ENCODE data around the gene PRICKLE2. TPM values are rescaled to one million over a fixed set of nuclear protein-coding genes. Genes with fewer than 3 reads are reported as not detected.

Gene PRICKLE2, protein sequence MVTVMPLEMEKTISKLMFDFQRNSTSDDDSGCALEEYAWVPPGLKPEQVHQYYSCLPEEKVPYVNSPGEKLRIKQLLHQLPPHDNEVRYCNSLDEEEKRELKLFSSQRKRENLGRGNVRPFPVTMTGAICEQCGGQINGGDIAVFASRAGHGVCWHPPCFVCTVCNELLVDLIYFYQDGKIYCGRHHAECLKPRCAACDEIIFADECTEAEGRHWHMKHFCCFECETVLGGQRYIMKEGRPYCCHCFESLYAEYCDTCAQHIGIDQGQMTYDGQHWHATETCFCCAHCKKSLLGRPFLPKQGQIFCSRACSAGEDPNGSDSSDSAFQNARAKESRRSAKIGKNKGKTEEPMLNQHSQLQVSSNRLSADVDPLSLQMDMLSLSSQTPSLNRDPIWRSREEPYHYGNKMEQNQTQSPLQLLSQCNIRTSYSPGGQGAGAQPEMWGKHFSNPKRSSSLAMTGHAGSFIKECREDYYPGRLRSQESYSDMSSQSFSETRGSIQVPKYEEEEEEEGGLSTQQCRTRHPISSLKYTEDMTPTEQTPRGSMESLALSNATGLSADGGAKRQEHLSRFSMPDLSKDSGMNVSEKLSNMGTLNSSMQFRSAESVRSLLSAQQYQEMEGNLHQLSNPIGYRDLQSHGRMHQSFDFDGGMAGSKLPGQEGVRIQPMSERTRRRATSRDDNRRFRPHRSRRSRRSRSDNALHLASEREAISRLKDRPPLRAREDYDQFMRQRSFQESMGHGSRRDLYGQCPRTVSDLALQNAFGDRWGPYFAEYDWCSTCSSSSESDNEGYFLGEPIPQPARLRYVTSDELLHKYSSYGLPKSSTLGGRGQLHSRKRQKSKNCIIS
- total RNA-seq = not detected

DNA sequence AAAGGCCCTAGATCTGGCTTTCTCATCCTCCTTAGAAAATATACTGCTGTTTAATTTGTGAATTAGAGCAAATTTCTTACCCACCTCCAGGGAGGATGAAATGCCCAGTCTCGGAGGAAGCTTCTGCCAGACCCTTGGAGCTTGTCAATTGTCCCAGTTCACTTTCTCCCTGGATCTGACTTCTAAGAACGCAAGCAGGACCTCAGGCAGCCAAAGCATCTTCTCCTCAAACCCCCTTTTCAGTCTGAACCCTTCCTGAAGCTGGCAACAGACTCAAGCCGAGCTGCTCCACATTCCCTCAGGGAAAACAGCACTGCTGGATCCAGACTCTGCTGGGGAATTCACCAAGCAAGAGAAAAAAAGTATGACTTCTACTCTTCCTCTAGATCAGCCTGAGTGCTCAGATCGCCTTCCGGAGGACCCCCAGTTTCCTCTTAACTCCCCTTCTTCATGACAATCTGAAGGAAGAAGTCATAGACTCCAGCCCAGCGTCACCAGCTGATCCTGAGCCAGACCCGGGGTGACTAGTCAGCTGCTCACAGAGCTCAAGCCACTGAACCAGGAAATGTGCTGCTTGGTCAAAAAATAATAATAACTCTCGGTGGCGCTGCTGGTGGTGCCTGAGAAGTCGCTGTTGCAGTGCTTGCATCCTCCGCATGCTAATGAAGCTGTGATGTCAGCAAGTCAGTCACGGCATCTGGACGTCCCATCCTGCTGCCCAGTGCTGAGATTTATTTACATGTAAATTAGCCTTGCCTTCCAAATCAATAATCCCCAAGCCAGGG, at the start of gene PRICKLE2:
PRICKLE2 (minus strand) TSS at position 641 of the 785 bp plus-strand sequence. CDS start 26,539 bp downstream, outside the sequence.
- H3K4me1 Mint-ChIP-seq = no peaks in the 10 kb centered on the region
- CTCF ChIA-PET = no interaction called here
- no peak within 1 kb of the TSS for H3K4me3 Mint-ChIP-seq
- intact Hi-C loops (cut with DNase I, micrococcal nuclease) = no loop called here
- ATAC-seq (no peak), DNase-seq (peak; percentile 5)
- no peaks in the 10 kb centered on the region for H3K9me3 Mint-ChIP-seq (ENCODE audit: low read depth)
- POLR2A ChIA-PET = no interaction called here
- no peak within 1 kb of the TSS for H3K27ac Mint-ChIP-seq
- H3K27me3 Mint-ChIP-seq = peaks cover 25% of the 10 kb centered on the region
- no peaks in the 10 kb centered on the region for H3K36me3 Mint-ChIP-seq (ENCODE audit: low read depth)

DNA sequence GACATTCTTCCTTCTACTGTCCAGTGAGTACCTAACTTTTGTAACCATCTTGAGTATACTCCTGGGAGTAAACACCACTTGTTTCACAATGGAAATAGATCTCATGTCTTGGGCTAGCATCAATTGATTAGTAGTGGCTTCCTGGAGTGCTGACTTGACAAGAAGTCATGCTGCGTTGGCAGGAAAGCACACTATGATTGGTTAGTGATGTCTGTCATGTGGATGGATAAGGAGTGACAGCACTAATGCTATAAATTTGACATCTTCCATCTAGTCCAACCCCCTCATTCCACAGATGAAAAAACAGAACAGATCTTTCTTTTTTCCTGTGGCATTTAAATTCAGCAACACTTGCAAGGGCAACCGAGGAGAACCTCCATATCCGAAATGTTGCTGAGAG, 47.6 kb upstream of the PRICKLE2 start:
- H3K4me3 Mint-ChIP-seq = no peak overlapping the region
- intact Hi-C loops (cut with DNase I, micrococcal nuclease) = no loop called here
- no peaks in the 10 kb centered on the region for H3K4me1 Mint-ChIP-seq
- ATAC-seq = no peak
- H3K27ac Mint-ChIP-seq = no peak overlapping the region
- H3K27me3 Mint-ChIP-seq = peaks cover 13% of the 10 kb centered on the region
- ChIA-PET CTCF (no interaction called here), POLR2A (no interaction called here)
- no peak for DNase-seq
- H3K36me3 Mint-ChIP-seq (ENCODE audit: low read depth) = no peaks in the 10 kb centered on the region
- H3K9me3 Mint-ChIP-seq (ENCODE audit: low read depth) = no peaks in the 10 kb centered on the region

DNA sequence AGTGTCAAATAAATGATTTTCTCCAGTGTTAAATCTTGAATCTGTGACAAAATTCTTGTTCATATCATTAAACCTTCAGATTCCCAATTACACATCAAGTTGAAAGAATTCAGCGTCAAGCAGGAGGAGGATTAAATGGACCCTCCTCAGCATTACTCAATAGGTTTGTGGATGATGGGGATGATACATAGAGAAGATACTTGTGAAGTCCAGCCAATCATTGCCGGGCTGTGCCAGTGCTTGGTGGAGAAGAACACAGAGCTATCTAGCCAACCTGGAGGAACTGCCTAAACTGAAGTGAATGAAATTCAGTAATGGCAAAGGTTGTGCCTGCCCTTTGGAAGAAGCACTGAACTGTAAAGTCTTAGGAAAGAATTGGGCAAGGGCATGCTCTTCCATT, 47.0 kb upstream of the PRICKLE2 start:
- ChIA-PET POLR2A (no interaction called here), CTCF (no interaction called here)
- Mint-ChIP-seq H3K27ac (no peak overlapping the region), H3K27me3 (peaks cover 13% of the 10 kb centered on the region), H3K36me3 (ENCODE audit: low read depth) (no peaks in the 10 kb centered on the region), H3K4me3 (no peak overlapping the region), H3K9me3 (ENCODE audit: low read depth) (no peaks in the 10 kb centered on the region), H3K4me1 (no peaks in the 10 kb centered on the region)
- intact Hi-C loops (cut with DNase I, micrococcal nuclease) = no loop called here
- no peak for DNase-seq
- ATAC-seq = no peak

DNA sequence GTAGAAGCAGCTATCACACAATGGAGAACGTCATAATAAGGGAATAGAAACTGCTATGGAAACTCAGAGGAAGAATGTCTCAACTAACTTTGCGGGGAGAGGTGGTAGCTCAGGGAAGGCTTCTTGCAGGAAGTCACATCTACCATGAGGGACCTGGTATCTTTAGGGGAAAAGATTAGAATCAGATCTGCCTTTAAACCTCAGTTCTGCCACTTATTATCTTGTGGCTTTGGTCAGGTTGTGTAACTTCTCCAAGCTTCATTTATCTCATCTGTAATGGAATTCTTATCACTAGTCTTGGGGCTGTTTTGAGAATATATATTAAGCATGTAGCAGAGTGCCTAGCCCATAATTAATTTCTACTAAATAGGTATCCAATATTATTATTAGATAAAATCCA, 46.4 kb upstream of the PRICKLE2 start:
- H3K4me1 Mint-ChIP-seq = no peaks in the 10 kb centered on the region
- ChIA-PET CTCF (interaction anchor here (0.7 kb wide), 1 partner anchor 656 kb away, joined by 4 read pairs; no protein-coding TSS in a partner anchor), POLR2A (no interaction called here)
- H3K27me3 Mint-ChIP-seq = peaks cover 17% of the 10 kb centered on the region
- DNase-seq (no peak), ATAC-seq (no peak)
- H3K27ac Mint-ChIP-seq = no peak overlapping the region
- no peaks in the 10 kb centered on the region for H3K9me3 Mint-ChIP-seq (ENCODE audit: low read depth)
- intact Hi-C loops (cut with DNase I, micrococcal nuclease) = no loop called here
- H3K36me3 Mint-ChIP-seq (ENCODE audit: low read depth) = no peaks in the 10 kb centered on the region
- no peak overlapping the region for H3K4me3 Mint-ChIP-seq

DNA sequence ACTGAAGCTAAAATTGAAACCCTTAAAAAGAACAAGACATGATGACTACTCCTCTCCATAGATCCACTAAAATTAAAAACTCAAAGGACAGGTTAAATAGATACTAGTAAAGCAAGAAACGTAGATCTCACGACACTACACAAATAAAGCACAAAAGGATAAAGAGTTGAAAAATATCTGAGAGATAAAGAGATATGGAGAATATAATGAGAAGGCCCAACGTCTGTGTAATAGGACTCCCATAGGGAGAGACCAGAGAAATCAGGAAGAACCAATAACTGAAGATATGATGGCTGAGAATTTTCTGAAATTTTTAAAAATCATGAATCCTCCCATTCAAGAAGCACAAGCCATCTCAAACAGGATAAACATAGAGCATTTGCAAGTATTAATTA, 45.6 kb upstream of the PRICKLE2 start:
- Mint-ChIP-seq H3K27ac (no peak overlapping the region), H3K9me3 (ENCODE audit: low read depth) (no peaks in the 10 kb centered on the region), H3K36me3 (ENCODE audit: low read depth) (no peaks in the 10 kb centered on the region), H3K4me1 (no peaks in the 10 kb centered on the region), H3K4me3 (no peak overlapping the region), H3K27me3 (peaks cover 20% of the 10 kb centered on the region)
- no peak for ATAC-seq
- no peak for DNase-seq
- CTCF ChIA-PET = no interaction called here
- POLR2A ChIA-PET = no interaction called here
- intact Hi-C loops (cut with DNase I, micrococcal nuclease) = no loop called here

DNA sequence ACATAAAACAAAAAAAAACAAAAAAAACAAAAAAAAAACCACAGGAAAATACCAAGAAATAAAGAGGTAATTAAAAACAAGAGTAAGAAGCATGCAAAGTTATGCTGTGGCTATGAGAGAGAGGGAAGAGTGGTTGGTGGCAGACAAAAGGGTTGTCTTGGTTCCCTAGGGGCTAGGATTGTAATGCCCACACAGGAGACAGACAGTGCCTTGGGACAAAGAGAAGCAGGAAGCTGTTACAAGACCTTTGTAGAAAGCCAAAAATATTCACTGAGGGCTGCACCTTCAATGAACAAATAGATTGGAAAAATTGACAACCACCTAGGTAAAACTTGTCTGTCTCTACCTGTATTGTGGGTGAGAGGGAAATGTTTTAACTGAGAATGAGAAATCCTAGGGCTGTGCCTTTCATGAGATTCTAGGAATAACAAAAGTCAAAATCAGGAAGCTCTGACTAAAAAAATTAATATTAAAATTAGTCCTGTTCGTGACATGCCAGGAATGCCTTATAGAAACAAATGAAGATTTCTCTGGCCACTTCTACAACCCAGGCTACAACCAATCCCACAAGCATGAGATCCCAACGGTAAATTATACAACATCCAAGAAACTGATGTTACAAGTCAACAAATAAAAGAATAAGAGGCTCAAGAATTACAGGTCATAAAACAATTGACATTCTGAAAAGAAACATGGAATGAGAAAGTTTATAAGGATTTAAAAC, 45.0 kb upstream of the PRICKLE2 start:
- ATAC-seq (no peak), DNase-seq (no peak)
- no peaks in the 10 kb centered on the region for H3K9me3 Mint-ChIP-seq (ENCODE audit: low read depth)
- intact Hi-C loops (cut with DNase I, micrococcal nuclease) = no loop called here
- H3K36me3 Mint-ChIP-seq (ENCODE audit: low read depth) = no peaks in the 10 kb centered on the region
- H3K4me1 Mint-ChIP-seq = no peaks in the 10 kb centered on the region
- peaks cover 22% of the 10 kb centered on the region for H3K27me3 Mint-ChIP-seq
- H3K4me3 Mint-ChIP-seq = no peak overlapping the region
- no peak overlapping the region for H3K27ac Mint-ChIP-seq
- ChIA-PET POLR2A (no interaction called here), CTCF (no interaction called here)

DNA sequence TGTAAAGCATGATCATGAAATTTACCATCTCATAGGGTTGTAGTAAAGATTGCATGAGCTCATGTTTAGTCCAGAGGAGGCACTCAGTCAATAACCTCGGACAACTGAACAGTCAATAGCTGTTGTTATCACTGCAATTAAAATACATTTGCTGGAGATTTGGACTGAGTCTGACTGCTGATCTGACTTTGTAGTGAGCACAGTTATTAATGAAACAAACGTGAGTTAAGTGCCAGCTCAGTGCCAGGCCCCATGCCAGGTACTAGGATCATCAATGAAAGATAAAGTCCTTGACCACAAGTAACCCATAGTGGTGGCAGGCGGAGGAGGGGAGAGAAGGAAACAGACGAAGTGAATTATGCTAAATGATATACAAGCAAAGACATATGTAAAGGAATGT, 43.7 kb upstream of the PRICKLE2 start:
- DNase-seq = no peak
- ATAC-seq = no peak
- Mint-ChIP-seq H3K27me3 (peaks cover 29% of the 10 kb centered on the region), H3K4me3 (no peak overlapping the region), H3K27ac (no peak overlapping the region), H3K9me3 (ENCODE audit: low read depth) (no peaks in the 10 kb centered on the region), H3K4me1 (no peaks in the 10 kb centered on the region), H3K36me3 (ENCODE audit: low read depth) (no peaks in the 10 kb centered on the region)
- intact Hi-C loops (cut with DNase I, micrococcal nuclease) = no loop called here
- CTCF ChIA-PET = interaction anchor here (0.6 to 0.7 kb wide), 2 partner anchors 218 to 1326 kb away, joined by 3 read pairs; no protein-coding TSS in a partner anchor
- POLR2A ChIA-PET = no interaction called here

DNA sequence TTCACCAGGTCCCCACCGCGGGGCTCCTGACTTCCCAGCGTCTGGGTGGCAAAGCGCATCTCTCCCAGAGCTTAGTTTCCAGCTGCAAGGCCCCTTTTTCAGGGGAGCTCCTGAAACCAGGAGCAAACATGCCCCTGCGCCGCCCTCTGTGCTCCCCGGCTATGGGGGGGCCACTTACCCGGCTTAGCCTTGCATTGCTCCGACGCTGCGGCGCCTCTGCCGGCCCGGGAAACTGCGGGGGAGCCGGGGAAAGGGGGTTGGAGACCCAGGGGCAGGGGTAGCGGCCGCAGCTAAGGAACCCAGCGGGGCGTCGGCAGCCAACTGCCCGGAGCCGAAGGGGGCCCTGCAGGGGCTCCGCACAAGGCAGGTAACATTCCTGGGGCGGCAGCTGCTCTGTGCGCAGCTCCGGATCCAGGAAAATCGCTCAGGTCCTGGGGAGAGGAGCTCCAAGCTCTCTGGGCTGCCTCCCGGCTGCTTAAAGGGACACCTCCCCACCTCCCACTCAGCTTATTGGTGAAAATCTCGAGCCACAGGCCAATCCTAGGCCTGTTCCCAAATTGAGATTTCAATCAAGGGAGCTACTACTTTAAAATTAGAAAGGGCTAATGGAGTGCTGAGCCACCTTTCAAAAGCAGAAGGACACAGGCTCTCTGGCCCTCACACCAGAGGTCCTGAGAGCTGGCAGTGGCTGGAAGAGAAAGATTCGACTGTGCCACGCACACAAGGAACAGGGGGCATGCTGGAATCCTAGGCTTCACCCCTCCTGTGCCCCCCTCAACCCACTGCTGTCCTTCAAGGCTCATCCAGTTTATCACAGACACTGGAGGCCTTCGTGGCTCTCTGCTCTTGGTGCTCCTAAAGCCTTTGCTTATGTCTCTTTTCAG, 42.7 kb upstream of the PRICKLE2 start:
- intact Hi-C loops (cut with DNase I, micrococcal nuclease) = no loop called here
- Mint-ChIP-seq H3K27ac (no peak overlapping the region), H3K27me3 (peaks cover 29% of the 10 kb centered on the region), H3K4me1 (no peaks in the 10 kb centered on the region), H3K4me3 (no peak overlapping the region), H3K9me3 (ENCODE audit: low read depth) (no peaks in the 10 kb centered on the region), H3K36me3 (ENCODE audit: low read depth) (no peaks in the 10 kb centered on the region)
- no peak for ATAC-seq
- DNase-seq = no peak
- POLR2A ChIA-PET = interaction anchor here (0.6 kb wide), 1 partner anchor 1092 kb away, joined by 3 read pairs; no protein-coding TSS in a partner anchor
- CTCF ChIA-PET = interaction anchor here (0.6 to 0.7 kb wide), 2 partner anchors 219 to 1327 kb away, joined by 3 read pairs; no protein-coding TSS in a partner anchor

DNA sequence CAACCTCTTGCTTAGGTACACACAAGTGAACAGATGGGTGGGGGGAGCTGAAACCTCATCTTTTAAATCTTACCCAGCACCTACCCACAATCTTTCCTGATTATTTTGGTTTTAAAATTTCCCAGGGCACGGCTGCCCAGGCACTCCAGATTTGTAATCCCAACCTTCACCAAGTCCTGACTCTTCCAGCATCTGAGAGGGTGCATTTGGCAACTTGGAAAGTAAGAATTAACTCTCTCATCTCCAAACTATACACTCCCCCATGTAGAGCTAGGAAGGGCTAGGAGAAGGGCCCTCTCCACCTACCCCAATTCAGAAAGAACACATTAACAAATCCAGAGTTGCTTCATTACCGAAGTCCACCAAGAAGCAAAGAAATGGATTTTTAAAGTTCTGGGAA, 41.7 kb upstream of the PRICKLE2 start:
- POLR2A ChIA-PET = no interaction called here
- Mint-ChIP-seq H3K27ac (no peak overlapping the region), H3K4me1 (no peaks in the 10 kb centered on the region), H3K4me3 (no peak overlapping the region), H3K27me3 (peaks cover 33% of the 10 kb centered on the region), H3K36me3 (ENCODE audit: low read depth) (no peaks in the 10 kb centered on the region), H3K9me3 (ENCODE audit: low read depth) (no peaks in the 10 kb centered on the region)
- CTCF ChIA-PET = no interaction called here
- intact Hi-C loops (cut with DNase I, micrococcal nuclease) = no loop called here
- ATAC-seq (no peak), DNase-seq (no peak)

DNA sequence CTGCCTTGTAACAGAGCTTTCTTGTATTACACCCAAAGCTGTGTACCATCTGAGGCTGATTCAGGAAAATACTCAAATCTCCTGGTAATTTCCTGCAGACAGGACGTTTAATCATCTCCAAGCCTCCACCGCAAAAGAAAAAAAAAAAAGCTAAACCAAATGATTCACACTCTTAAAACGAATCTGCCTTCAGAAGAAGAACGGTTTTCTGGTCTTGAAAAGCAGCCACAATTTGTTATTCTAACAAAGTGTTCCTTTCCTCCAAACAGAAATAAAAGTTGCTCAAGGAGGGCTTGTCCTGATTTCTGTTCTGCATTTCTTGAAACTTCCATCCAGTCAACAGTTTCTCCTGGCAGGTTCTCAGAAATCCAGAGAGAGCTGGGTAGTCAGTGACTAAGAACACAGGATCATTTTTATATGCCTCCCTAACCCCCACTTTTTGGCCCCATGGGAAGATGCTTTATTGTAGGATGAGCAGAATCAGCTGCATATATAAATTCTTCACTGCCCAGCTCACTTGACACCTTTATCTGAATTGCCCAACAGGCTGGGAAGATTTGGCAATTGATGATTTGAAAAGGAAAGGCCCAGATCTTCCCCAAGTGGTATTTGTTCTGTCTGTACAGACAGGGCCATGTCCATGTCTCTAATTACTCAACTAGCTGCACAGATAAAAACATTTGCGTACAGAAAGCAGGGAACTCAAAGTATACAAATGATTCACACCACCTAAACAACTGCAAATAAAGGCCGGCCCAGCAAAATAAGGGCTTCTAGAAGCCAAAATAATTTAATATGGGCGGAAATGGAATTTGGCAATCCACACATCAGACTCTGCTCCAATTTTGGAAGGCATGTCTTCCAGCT, 41.0 kb upstream of the PRICKLE2 start:
- H3K4me1 Mint-ChIP-seq = no peaks in the 10 kb centered on the region
- POLR2A ChIA-PET = no interaction called here

More for the DNA sequence above, 41.0 kb upstream of the PRICKLE2 start:
- no peaks in the 10 kb centered on the region for H3K36me3 Mint-ChIP-seq (ENCODE audit: low read depth)
- intact Hi-C loops (cut with DNase I, micrococcal nuclease) = no loop called here
- peaks cover 37% of the 10 kb centered on the region for H3K27me3 Mint-ChIP-seq
- no peaks in the 10 kb centered on the region for H3K9me3 Mint-ChIP-seq (ENCODE audit: low read depth)
- ATAC-seq (no peak), DNase-seq (no peak)
- H3K4me3 Mint-ChIP-seq = no peak overlapping the region
- CTCF ChIA-PET = interaction anchor here (0.6 to 0.7 kb wide), 3 partner anchors 134 to 242 kb away, joined by 3 read pairs; no protein-coding TSS in a partner anchor
- H3K27ac Mint-ChIP-seq = no peak overlapping the region
